ENCODE results near the gene PDXP.

GRCh38 chr22:37672206-37672919, 13.8 kb downstream of the PDXP start:
- no peak for TF ChIP-seq TFAP4 (CRISPR knock-in tag; IDR thresholded peaks at IDR 0.05; ENCODE audit: borderline replicate concordance)
- TF ChIP-seq CHD1 (IDR thresholded peaks at IDR 0.05; ENCODE audit: low read length) = no peak
